ENCODE results near the gene TRIM40.

The TRIM40 gene

DNA sequence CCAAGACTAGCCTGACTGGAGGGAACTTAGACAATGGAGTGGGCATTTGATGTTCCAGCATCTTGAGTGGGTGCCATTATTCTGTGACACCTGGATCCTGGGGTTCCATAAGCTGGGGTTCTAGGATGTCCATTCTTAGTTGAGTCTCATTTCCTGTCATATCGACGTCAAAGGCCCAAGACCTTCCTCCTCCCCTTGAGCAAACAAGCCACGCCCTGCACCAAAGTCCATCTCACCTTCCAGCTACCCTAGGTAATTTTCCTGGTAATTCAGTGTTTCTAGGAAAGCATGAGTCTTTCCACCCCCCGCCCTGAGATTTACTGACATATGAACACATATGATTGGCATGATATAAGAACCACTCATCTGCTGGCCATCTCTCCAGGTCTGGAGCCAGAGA, at the start of gene TRIM40:
Gene TRIM40, plus strand, starts transcription at position 384 of the 400 bp plus-strand sequence. CDS start 897 bp downstream, outside the sequence.
- no peak for DNase-seq

DNA sequence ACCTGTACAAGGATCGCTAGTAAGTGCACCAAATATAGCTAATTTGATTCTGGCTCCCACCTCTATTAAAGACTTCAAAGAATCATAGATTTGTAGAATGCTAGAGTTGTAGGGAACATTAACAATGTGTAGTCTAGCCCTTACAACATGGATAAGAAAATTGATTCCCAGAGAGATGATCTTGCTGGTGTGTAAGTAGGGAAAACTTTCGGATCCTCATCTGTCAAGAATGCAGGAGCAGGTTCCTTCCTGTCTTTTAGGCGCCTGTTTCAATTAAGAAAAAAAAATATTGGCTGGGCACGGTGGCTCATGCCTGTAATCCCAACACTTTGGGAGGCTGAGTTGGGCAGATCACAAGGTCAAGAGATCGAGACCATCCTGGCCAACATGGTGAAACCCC, 48.1 kb upstream of the TRIM40 start:
- no peak for DNase-seq

DNA sequence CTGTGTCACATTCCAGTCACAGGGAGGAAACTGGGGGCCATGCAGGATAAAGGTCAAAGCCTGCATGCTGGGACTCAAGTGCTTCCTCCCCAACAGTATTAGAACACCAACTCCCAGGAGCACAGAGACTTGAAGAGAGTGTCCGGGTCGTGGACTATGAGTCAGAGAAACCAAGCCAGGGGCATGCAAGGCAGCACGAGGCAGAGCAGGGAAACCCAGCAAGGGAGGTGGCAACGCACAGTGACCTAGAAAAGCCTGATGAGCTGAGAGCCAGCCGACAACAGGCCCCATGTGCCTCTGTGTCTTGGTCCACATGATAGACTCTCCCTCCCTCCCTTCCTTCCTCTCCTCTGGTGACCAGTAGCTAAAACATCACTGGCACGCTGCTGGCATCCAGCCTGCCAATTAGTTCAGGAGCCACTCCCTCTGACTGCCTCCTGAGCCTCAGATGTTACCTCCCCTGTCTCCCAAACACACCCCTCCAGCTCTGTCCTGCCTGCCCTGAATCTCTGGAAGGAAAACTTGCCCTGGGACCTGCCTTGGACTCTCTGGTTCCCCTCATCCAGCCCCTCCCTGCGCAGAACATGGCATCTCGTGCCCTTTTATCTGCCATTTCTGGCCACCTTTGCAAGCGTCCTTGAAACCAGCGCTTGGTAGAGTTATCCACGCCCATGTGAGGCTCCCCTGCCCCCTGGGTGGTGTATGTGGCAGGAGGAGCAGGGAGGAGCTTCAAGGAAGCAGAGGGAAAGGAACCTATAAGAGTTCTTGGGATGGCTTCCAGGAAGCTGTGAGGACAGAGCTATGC, 44.2 kb upstream of the TRIM40 start:
- DNase-seq: peak; percentile 24

- no peak for DNase-seq
Measured at GRCh38 chr6:30092852-30093543, 42.9 kb upstream of the TRIM40 start.

DNA sequence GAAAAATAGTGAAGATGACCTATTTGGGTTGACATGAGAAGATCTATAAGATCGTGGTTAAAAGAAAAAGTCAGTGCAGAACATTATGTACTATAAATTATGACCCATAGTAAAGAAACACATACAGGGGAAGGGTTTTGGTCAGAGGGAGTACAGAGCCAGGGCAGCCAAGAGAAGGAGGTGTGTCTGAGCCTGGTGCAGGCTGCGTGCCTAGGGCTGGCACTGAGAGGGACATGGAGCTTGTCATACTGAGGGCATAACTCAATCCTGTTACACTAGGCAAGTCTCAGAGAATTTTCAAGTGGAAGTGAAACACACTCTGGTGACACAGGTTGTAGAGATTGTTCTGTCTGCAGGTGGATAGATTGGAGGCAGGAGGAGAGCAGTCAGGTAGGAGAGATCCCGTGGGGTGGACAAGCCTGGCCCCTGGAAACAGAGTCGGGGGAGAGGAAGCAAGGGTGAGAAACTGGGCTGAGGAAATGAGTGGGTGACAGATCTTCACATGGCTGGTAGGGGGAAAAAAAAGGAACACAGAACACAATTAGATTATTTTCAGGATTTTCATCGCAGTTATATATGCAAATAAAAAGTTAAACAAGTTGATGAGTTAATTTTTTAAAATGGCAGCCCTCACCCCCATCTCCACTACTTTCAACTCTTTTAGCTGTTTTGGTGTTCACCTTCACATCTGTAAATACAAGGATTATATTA, 41.8 kb upstream of the TRIM40 start:
- no peak for DNase-seq

GRCh38 chr6:30096829-30097228, 39.1 kb upstream of the TRIM40 start:
- DNase-seq: no peak

- no peak for DNase-seq
Measured at GRCh38 chr6:30097902-30098768, 37.8 kb upstream of the TRIM40 start.

DNA sequence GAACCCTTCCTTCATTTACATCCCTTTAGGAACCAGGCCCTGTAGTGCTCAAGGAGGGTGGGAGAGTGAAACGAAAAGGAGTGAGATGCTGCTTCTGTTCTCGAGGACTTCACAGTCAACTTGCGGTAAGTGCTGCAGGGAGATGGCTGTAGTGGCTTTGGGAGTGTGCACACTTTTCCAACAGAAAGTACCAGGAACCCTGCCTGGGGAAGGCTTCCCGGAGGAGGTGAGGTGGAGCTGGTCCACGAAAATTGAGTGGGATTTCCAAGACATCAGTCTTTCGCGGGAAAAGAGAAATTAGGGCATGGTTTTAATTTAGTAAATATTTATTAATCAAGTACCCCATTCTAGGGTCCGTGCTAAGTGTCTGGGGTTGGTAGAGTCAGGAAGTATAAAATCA, 35.8 kb upstream of the TRIM40 start:
- DNase-seq: no peak

- DNase-seq: no peak
Measured at GRCh38 chr6:30100585-30101443, 35.1 kb upstream of the TRIM40 start.

GRCh38 chr6:30101444-30102413, 34.2 kb upstream of the TRIM40 start:
- peak; percentile 53 for DNase-seq

- no peak for DNase-seq
Measured at GRCh38 chr6:30102414-30102969, 33.4 kb upstream of the TRIM40 start.

- peak; percentile 66 for DNase-seq
Measured at GRCh38 chr6:30102970-30103871, 32.7 kb upstream of the TRIM40 start.

DNA sequence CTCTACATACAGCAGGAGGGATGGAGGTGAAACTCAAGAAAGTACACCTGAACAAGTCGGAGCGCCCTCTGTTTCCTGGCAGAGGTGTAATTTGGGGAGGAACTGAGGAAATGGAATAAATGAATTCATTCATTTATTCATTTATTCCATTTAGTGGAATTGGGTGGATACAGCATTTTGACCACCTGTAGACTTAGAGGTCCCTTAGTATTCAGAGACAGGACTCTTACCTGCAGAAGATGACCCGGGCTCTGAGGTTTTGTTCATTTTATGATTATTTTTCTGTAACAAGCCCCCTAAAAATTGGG, 32.1 kb upstream of the TRIM40 start:
- DNase-seq: no peak

DNA sequence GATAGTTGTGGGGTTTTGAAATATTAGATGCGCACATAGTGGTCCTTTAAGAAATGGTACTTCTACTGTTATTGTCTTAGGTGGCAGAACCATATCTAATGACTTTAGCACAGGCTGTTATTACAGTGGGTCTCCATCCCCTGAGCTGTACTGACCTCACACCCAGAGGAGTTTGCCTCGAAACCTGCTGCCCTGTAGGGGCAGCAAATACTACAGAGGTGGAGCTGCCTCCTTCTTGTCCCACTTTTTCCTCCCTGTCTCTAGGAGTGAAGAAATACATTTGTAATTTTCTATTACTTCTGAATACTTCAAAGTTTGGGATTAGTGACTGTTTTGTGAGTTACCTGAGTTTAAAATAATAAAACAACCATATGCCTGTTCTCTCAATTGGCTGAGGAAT, 31.3 kb upstream of the TRIM40 start:
- no peak for DNase-seq

DNA sequence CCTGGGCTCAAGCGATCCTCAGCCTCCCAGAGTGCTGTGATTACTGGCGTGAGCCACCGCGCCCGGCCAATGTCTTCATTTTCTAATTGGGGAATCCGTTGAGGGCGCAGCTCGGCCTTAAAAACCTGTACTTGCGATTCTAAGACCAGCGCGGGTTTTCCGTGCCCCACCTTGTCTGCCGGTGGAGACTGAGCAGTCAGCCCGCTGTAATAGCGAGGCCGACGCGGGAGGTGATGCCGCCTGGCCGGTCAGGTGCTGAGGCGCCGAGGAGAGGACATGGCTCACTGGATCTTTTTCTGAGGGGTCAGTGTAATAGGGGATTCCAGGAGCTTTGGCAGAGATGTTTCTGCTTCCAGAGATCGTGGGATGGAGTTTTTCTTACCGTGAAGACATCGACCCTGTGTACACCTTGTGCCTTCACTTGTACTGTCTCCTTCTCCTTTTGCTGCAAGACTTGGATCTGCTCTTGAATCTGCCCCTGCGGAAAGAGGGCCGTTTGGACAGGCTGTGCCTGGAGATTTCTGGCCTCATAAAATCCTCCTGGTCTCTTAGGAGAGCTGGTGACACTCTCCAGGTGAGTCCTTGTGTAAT, 24.6 kb upstream of the TRIM40 start:
- no peak for DNase-seq

GRCh38 chr6:30112402-30112994, 23.4 kb upstream of the TRIM40 start:
- DNase-seq: no peak

DNA sequence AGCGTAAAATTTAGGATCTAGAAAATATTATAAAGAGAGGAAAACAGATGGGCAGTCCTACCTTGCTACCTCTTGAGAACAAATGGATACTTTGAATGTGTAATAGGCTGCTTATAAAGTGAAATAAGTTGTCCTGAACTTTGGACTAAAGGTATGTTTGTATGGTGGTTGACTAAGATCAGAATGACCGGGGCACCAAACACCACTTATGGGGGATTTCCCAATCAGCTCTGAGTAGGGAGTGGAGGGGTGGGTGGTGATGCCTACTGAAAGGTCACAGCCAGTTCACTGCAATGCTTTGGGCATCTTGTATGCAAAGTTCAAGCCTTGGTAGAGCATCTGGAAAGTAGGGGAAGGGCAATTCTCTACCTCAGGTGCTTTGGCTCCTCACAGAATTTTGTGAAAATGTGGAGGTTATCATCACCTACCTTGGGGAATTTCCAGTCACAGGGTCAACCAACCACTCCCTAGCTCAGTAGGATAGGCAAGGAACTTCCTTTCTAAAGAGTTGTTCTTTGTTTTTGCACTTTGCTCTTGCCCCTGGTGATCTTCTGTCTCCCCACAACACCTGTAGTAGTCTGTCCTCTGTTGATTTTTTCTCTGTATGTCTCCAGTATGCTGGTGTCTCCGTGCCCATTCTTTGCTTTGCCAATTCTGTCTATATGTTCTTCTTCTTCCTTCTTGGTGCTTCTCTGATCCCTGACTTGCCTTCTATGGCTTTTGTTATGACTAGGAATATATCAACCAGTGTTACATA, 22.8 kb upstream of the TRIM40 start, which contains the start of gene TRIM31:
Gene TRIM31, minus strand, starts transcription at position 88 of the 757 bp plus-strand sequence. CDS start 285 bp downstream, outside the sequence.
- no peak for DNase-seq

All from GOT3 (cell line).